Measurements from ENCODE around the gene MRPL3. TPM values are rescaled to one million over a fixed set of nuclear protein-coding genes. Genes with fewer than 3 reads are reported as not detected.

The MRPL3 gene
- total and polyA plus RNA-seq, 2 experiments from 2014 or later = 115 to 120 TPM

- H3K27me3 ChIP-seq (replicated peaks; ENCODE audit: insufficient read depth) = no peaks in the 10 kb centered on the region; the same call in 1 of the 2 replicates
- no peaks in the 10 kb centered on the region for H3K4me1 ChIP-seq (ENCODE audit: insufficient read depth)
Measured at GRCh38 chr3:131432441-131432840, 70.3 kb downstream of the MRPL3 start.

GRCh38 chr3:131431754-131432153 lies 71.0 kb downstream of the MRPL3 start:
- H3K27ac ChIP-seq = no peak overlapping the region
- H3F3A ChIP-seq (ENCODE audit: insufficient read depth) = no peaks in the 10 kb centered on the region
- H3K36me3 ChIP-seq (ENCODE audit: low read depth) = no peaks in the 10 kb centered on the region
- in situ Hi-C loops (cut with MboI) = no loop called here
- 53 to 57% methylated on average over 5 of the region's 5 CpGs for WGBS, 2 experiments (ENCODE audit: low coverage in 1 of 2, low lambda C conversion rate in 2 of 2, missing lambda C conversion rate in 2 of 2)
- H3K9ac ChIP-seq = no peak overlapping the region
- no peaks in the 10 kb centered on the region for H3K79me2 ChIP-seq (ENCODE audit: insufficient read depth)
- no peaks in the 10 kb centered on the region for H4K20me1 ChIP-seq (ENCODE audit: insufficient read depth)
- no peaks in the 10 kb centered on the region for H3K9me2 ChIP-seq (ENCODE audit: insufficient read depth)
- no peak overlapping the region for H2AFZ ChIP-seq
- H3K9me3 ChIP-seq (ENCODE audit: low read depth) = no peaks in the 10 kb centered on the region
- DNase-seq = no peak
- H3K27me3 ChIP-seq (replicated peaks; ENCODE audit: insufficient read depth) = no peaks in the 10 kb centered on the region; the same call in 1 of the 2 replicates
- TF ChIP-seq EZH2 (IDR thresholded peaks at IDR 0.05; ENCODE audit: insufficient read depth, poor library complexity, severe bottlenecking) (no peak), EZH2phosphoT487 (IDR thresholded peaks at IDR 0.05; ENCODE audit: insufficient read depth, low read depth) (no peak)
- H3K4me1 ChIP-seq (ENCODE audit: insufficient read depth) = no peaks in the 10 kb centered on the region
- no peak overlapping the region for H3K4me3 ChIP-seq
- no peak overlapping the region for H3K4me2 ChIP-seq (ENCODE audit: unreplicated experiment)

More at GRCh38 chr3:131432441-131432840, 70.3 kb downstream of the MRPL3 start:
- H3K36me3 ChIP-seq (ENCODE audit: low read depth) = no peaks in the 10 kb centered on the region
- DNase-seq = no peak
- no peak overlapping the region for H3K9ac ChIP-seq
- H3K9me2 ChIP-seq (ENCODE audit: insufficient read depth) = no peaks in the 10 kb centered on the region
- WGBS, 2 experiments (ENCODE audit: low coverage in 1 of 2, low lambda C conversion rate in 2 of 2, missing lambda C conversion rate in 2 of 2) = 40 to 48% methylated on average over 3 of the region's 3 CpGs
- H3F3A ChIP-seq (ENCODE audit: insufficient read depth) = no peaks in the 10 kb centered on the region
- H2AFZ ChIP-seq = no peak overlapping the region
- H3K4me3 ChIP-seq = no peak overlapping the region
- H3K9me3 ChIP-seq (ENCODE audit: low read depth) = no peaks in the 10 kb centered on the region
- no peak overlapping the region for H3K27ac ChIP-seq
- H3K4me2 ChIP-seq (ENCODE audit: unreplicated experiment) = no peak overlapping the region
- in situ Hi-C loops (cut with MboI) = no loop called here
- H4K20me1 ChIP-seq (ENCODE audit: insufficient read depth) = no peaks in the 10 kb centered on the region
- no peak for TF ChIP-seq EZH2phosphoT487 (IDR thresholded peaks at IDR 0.05; ENCODE audit: insufficient read depth, low read depth)
- TF ChIP-seq EZH2 (IDR thresholded peaks at IDR 0.05; ENCODE audit: insufficient read depth, poor library complexity, severe bottlenecking) = no peak
- H3K79me2 ChIP-seq (ENCODE audit: insufficient read depth) = no peaks in the 10 kb centered on the region

GRCh38 chr3:131427226-131427625 lies 75.5 kb downstream of the MRPL3 start:
- Histone ChIP-seq H3K9me2 (ENCODE audit: insufficient read depth) (no peaks in the 10 kb centered on the region), H2AFZ (no peak overlapping the region), H3K27ac (no peak overlapping the region), H3K9me3 (ENCODE audit: low read depth) (no peaks in the 10 kb centered on the region), H3K36me3 (ENCODE audit: low read depth) (no peaks in the 10 kb centered on the region), H3K4me1 (ENCODE audit: insufficient read depth) (no peaks in the 10 kb centered on the region), H3K4me3 (no peak overlapping the region), H3K79me2 (ENCODE audit: insufficient read depth) (no peaks in the 10 kb centered on the region), H3K9ac (no peak overlapping the region), H4K20me1 (ENCODE audit: insufficient read depth) (no peaks in the 10 kb centered on the region), H3F3A (ENCODE audit: insufficient read depth) (no peaks in the 10 kb centered on the region), H3K4me2 (ENCODE audit: unreplicated experiment) (no peak overlapping the region), H3K27me3 (replicated peaks; ENCODE audit: insufficient read depth) (no peaks in the 10 kb centered on the region)
- TF ChIP-seq EZH2 (IDR thresholded peaks at IDR 0.05; ENCODE audit: insufficient read depth, poor library complexity, severe bottlenecking) (no peak), EZH2phosphoT487 (IDR thresholded peaks at IDR 0.05; ENCODE audit: insufficient read depth, low read depth) (no peak)
- WGBS, 2 experiments (ENCODE audit: low coverage in 1 of 2, low lambda C conversion rate in 2 of 2, missing lambda C conversion rate in 2 of 2) = 29 to 33% methylated on average over 2 of the region's 2 CpGs
- in situ Hi-C loops (cut with MboI) = no loop called here
- DNase-seq = no peak

GRCh38 chr3:131421957-131422498 lies 80.7 kb downstream of the MRPL3 start:
- in situ Hi-C loops (cut with MboI) = no loop called here
- TF ChIP-seq EZH2 (IDR thresholded peaks at IDR 0.05; ENCODE audit: insufficient read depth, poor library complexity, severe bottlenecking) (no peak), EZH2phosphoT487 (IDR thresholded peaks at IDR 0.05; ENCODE audit: insufficient read depth, low read depth) (no peak)

GRCh38 chr3:131421301-131421700 lies 81.5 kb downstream of the MRPL3 start:
- no peaks in the 10 kb centered on the region for H3K9me2 ChIP-seq (ENCODE audit: insufficient read depth)
- no peak overlapping the region for H3K27ac ChIP-seq
- H2AFZ ChIP-seq = no peak overlapping the region
- no peaks in the 10 kb centered on the region for H4K20me1 ChIP-seq (ENCODE audit: insufficient read depth)
- no peak for TF ChIP-seq EZH2 (IDR thresholded peaks at IDR 0.05; ENCODE audit: insufficient read depth, poor library complexity, severe bottlenecking)
- no peak for TF ChIP-seq EZH2phosphoT487 (IDR thresholded peaks at IDR 0.05; ENCODE audit: insufficient read depth, low read depth)
- no peaks in the 10 kb centered on the region for H3F3A ChIP-seq (ENCODE audit: insufficient read depth)
- H3K4me1 ChIP-seq (ENCODE audit: insufficient read depth) = no peaks in the 10 kb centered on the region
- DNase-seq = no peak
- no peaks in the 10 kb centered on the region for H3K36me3 ChIP-seq (ENCODE audit: low read depth)
- in situ Hi-C loops (cut with MboI) = no loop called here
- H3K4me3 ChIP-seq = no peak overlapping the region
- no peak overlapping the region for H3K4me2 ChIP-seq (ENCODE audit: unreplicated experiment)
- no peaks in the 10 kb centered on the region for H3K79me2 ChIP-seq (ENCODE audit: insufficient read depth)
- H3K9me3 ChIP-seq (ENCODE audit: low read depth) = no peaks in the 10 kb centered on the region
- WGBS, 2 experiments (ENCODE audit: low coverage in 1 of 2, low lambda C conversion rate in 2 of 2, missing lambda C conversion rate in 2 of 2) = 50 to 67% methylated on average over 1 of the region's 1 CpG
- H3K9ac ChIP-seq = no peak overlapping the region
- no peaks in the 10 kb centered on the region for H3K27me3 ChIP-seq (replicated peaks; ENCODE audit: insufficient read depth)

More at GRCh38 chr3:131421957-131422498, 80.7 kb downstream of the MRPL3 start:
- Histone ChIP-seq H3K4me1 (ENCODE audit: insufficient read depth) (no peaks in the 10 kb centered on the region), H3K27me3 (replicated peaks; ENCODE audit: insufficient read depth) (no peaks in the 10 kb centered on the region), H3K9me2 (ENCODE audit: insufficient read depth) (no peaks in the 10 kb centered on the region), H3K79me2 (ENCODE audit: insufficient read depth) (no peaks in the 10 kb centered on the region), H3K36me3 (ENCODE audit: low read depth) (no peaks in the 10 kb centered on the region), H3F3A (ENCODE audit: insufficient read depth) (no peaks in the 10 kb centered on the region), H3K4me3 (no peak overlapping the region), H3K9ac (no peak overlapping the region), H3K4me2 (ENCODE audit: unreplicated experiment) (no peak overlapping the region), H2AFZ (no peak overlapping the region), H3K27ac (no peak overlapping the region), H4K20me1 (ENCODE audit: insufficient read depth) (no peaks in the 10 kb centered on the region), H3K9me3 (ENCODE audit: low read depth) (no peaks in the 10 kb centered on the region)
- no peak for DNase-seq
